Brain microvascular endothelial cell (primary cell): ENCODE results near the gene SPNS2.
A peak's percentile ranks its signal among the peaks of the same experiment; 100 is the strongest.

ENCODE experiments used
- DNase-seq: peaks from one replicate; pipeline ENCODE4 v3.0.0-alpha.2; 2020
- H3K27ac ChIP-seq: fragments of 250-450 bp; sonication (Bioruptor Pico); 2 replicates; pipeline ENCODE4 v1.5.1; 2020; ENCODE audit warnings: mild to moderate bottlenecking, moderate library complexity
- H3K27me3 ChIP-seq: fragments of 250-450 bp; sonication (Bioruptor Pico); replicated peaks from 2 replicates; pipeline ENCODE4 v1.5.1; 2020; ENCODE audit warnings: mild to moderate bottlenecking
- H3K36me3 ChIP-seq: fragments of 250-450 bp; sonication (Bioruptor Pico); replicated peaks from 2 replicates; pipeline ENCODE4 v1.5.1; 2020; ENCODE audit warnings: mild to moderate bottlenecking
- H3K4me3 ChIP-seq: 2 replicates; pipeline ENCODE4 v1.5.1; 2011; ENCODE audit warnings: low read depth, mild to moderate bottlenecking, control low read depth, low read length, moderate library complexity
- CTCF ChIP-seq: IDR thresholded peaks from 2 replicates; pipeline ENCODE4 v1.5.1; 2011; ENCODE audit warnings: low read depth, mild to moderate bottlenecking, moderate library complexity, low read length, control low read depth, inconsistent platforms; ENCODE audit errors: missing control alignments
- in situ Hi-C: cut with HindIII; loops from 2 replicates; pipeline ENCODE4 v1.10.0; 2017; ENCODE audit warnings: low sequenced_read_pairs, low pct_ligation_motif_present

Gene SPNS2

GRCh38 chr17:4582101-4582501, 83.4 kb downstream of the SPNS2 start:
- no peak for TF ChIP-seq CTCF
- H3K27ac ChIP-seq = no peak overlapping the region
- no peaks in the 10 kb centered on the region for H3K36me3 ChIP-seq
- H3K4me3 ChIP-seq = no peak overlapping the region
- peaks cover 46% of the 10 kb centered on the region for H3K27me3 ChIP-seq
- no peak for DNase-seq
- in situ Hi-C loops = no loop called here

- in situ Hi-C loops = no loop called here
- no peak overlapping the region for H3K27ac ChIP-seq
Observed at GRCh38 chr17:4582691-4583090, 84.0 kb downstream of the SPNS2 start.

GRCh38 chr17:4583206-4583605, 84.5 kb downstream of the SPNS2 start:
- H3K27me3 ChIP-seq = peaks cover 50% of the 10 kb centered on the region
- DNase-seq = no peak
- no peak for TF ChIP-seq CTCF
- no peaks in the 10 kb centered on the region for H3K36me3 ChIP-seq
- no peak overlapping the region for H3K27ac ChIP-seq
- no peak overlapping the region for H3K4me3 ChIP-seq
- in situ Hi-C loops = no loop called here

More at GRCh38 chr17:4582691-4583090, 84.0 kb downstream of the SPNS2 start:
- DNase-seq = no peak
- Histone ChIP-seq H3K27me3 (peaks cover 48% of the 10 kb centered on the region), H3K36me3 (no peaks in the 10 kb centered on the region), H3K4me3 (no peak overlapping the region)
- TF ChIP-seq CTCF = no peak

GRCh38 chr17:4583782-4584100, 85.1 kb downstream of the SPNS2 start:
- peaks cover 50% of the 10 kb centered on the region for H3K27me3 ChIP-seq
- in situ Hi-C loops = no loop called here
- peak; percentile 56 for TF ChIP-seq CTCF
- no peak for DNase-seq
- H3K36me3 ChIP-seq = no peaks in the 10 kb centered on the region
- H3K4me3 ChIP-seq = no peak overlapping the region
- H3K27ac ChIP-seq = no peak overlapping the region

GRCh38 chr17:4584101-4584916, 85.6 kb downstream of the SPNS2 start, which contains the start of gene SMTNL2:
TSS of gene SMTNL2 (plus strand) at chr17:4584529. CDS start at chr17:4584606, 77 bp downstream.
- in situ Hi-C loops = no loop called here
- no peak for TF ChIP-seq CTCF
- Histone ChIP-seq H3K27ac (no peak within 1 kb of the TSS), H3K36me3 (no peaks in the 10 kb centered on the region), H3K4me3 (no peak within 1 kb of the TSS), H3K27me3 (peaks cover 50% of the 10 kb centered on the region)
- no peak for DNase-seq
